ENCODE measurements around the gene POU6F2. TPM values are rescaled to one million over a fixed set of nuclear protein-coding genes. Genes with fewer than 3 reads are reported as not detected.
A peak's percentile ranks its signal among the peaks of the same experiment; 100 is the strongest.

POU6F2 gene
- total RNA-seq, 1 donor from 2014 or later: 7.9 TPM

- Mint-ChIP-seq H3K36me3 (ENCODE audit: low read depth) (no peaks in the 10 kb centered on the region), H3K27me3 (ENCODE audit: low read depth) (no peaks in the 10 kb centered on the region), H3K9me3 (no peaks in the 10 kb centered on the region), H3K27ac (ENCODE audit: unreplicated experiment) (peak overlapping the region; percentile 78), H3K4me3 (peak overlapping the region; percentile 97), H3K4me1 (peaks cover 8% of the 10 kb centered on the region)
- DNase-seq (ENCODE audit: low read depth, low spot score): no peak
- TF ChIP-seq CTCF (conservative IDR thresholded peaks at IDR 0.05): no peak
These were observed 436.0 kb downstream of the POU6F2 start for GRCh38 chr7:39413636-39414223.

DNA sequence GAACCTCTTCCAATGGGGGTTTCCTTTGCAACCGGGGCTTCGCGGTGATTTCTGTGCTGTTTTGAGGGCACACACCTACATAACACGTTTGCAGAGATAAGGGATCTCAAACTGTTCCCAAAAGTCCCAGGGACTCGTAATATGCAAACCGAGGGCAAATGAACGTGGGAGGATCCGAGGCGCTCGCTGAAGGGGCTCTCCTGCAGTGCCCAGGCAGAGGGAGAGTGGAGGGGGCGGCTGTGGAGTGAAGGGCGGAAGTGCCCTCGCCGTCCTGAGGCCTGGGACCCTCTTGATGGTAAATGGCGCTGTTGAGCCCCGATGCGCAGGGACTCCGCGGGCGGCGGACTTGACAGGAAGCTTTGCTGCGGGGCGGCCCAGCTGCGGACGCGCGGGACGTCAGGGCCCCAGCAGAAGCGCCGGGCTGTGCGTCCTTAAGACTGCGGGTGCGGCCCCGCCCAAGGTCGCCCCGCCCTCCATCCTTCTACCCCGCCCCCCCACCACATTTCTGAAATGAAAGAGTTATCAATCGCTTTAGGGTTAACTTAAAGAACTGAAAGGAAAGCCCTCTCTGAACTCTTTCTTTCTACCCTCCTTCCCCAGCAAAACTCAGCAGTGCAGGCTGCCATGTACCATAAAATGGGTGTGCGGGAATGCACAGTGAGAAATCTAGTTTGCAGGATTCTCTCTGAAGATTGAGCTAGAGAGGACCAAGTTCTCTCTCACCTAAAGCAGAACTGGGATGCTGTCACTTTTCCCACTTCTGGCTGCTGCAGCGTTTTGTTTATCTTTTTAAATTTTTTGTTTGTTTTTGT is 436.7 kb downstream of the POU6F2 start:
- peak overlapping the region; percentile 78 for H3K27ac Mint-ChIP-seq (ENCODE audit: unreplicated experiment)
- TF ChIP-seq CTCF (conservative IDR thresholded peaks at IDR 0.05): peak; percentile 49
- peaks cover 8% of the 10 kb centered on the region for H3K4me1 Mint-ChIP-seq
- no peaks in the 10 kb centered on the region for H3K27me3 Mint-ChIP-seq (ENCODE audit: low read depth)
- H3K4me3 Mint-ChIP-seq: peak overlapping the region; percentile 97
- H3K36me3 Mint-ChIP-seq (ENCODE audit: low read depth): no peaks in the 10 kb centered on the region
- H3K9me3 Mint-ChIP-seq: no peaks in the 10 kb centered on the region
- DNase-seq (ENCODE audit: low read depth, low spot score): peak; percentile 67

DNA sequence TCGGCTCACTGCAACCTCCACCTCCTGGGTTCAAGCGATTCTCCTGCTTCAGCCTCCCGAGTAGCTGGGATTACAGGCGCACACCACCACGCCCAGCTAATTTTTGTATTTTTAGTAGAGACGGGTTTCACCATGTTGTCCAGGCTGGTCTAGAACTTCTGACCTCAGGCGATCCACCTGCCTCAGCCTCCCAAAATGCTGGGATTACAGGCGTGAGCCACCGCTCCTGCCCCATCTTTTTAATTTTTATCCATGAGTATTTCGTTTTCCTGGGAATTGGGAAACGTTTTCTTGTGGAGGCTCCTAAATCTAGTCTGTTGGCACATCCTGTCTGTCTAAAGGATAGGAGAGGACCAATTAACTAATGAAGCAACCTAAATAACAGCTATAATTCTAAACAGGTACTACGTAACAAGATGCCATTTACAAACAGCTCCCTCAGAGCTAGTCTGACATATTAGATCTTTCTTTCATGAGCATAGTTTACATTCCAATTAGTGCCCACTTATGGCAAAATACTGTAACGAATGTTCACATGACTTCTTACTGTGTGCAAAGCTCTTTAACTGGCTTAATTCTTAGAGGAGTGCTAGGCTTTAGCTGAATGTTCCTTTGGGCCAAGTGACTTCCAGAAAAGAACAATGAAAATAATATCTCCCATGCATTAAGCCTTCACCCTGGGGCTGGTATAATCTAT is 437.5 kb downstream of the POU6F2 start:
- Mint-ChIP-seq H3K4me3 (peak overlapping the region; percentile 76), H3K4me1 (peaks cover 8% of the 10 kb centered on the region)

GRCh38 chr7:39416866-39417265 is 439.2 kb downstream of the POU6F2 start:
- Mint-ChIP-seq H3K27me3 (ENCODE audit: low read depth) (no peaks in the 10 kb centered on the region), H3K4me1 (peaks cover 8% of the 10 kb centered on the region), H3K4me3 (no peak overlapping the region), H3K27ac (ENCODE audit: unreplicated experiment) (no peak overlapping the region), H3K9me3 (no peaks in the 10 kb centered on the region), H3K36me3 (ENCODE audit: low read depth) (no peaks in the 10 kb centered on the region)
- no peak for DNase-seq (ENCODE audit: low read depth, low spot score)
- no peak for TF ChIP-seq CTCF (conservative IDR thresholded peaks at IDR 0.05)

More for the DNA sequence above, 437.5 kb downstream of the POU6F2 start:
- no peak for DNase-seq (ENCODE audit: low read depth, low spot score)
- no peaks in the 10 kb centered on the region for H3K36me3 Mint-ChIP-seq (ENCODE audit: low read depth)
- no peaks in the 10 kb centered on the region for H3K9me3 Mint-ChIP-seq
- no peak overlapping the region for H3K27ac Mint-ChIP-seq (ENCODE audit: unreplicated experiment)
- TF ChIP-seq CTCF (conservative IDR thresholded peaks at IDR 0.05): no peak
- no peaks in the 10 kb centered on the region for H3K27me3 Mint-ChIP-seq (ENCODE audit: low read depth)

DNA sequence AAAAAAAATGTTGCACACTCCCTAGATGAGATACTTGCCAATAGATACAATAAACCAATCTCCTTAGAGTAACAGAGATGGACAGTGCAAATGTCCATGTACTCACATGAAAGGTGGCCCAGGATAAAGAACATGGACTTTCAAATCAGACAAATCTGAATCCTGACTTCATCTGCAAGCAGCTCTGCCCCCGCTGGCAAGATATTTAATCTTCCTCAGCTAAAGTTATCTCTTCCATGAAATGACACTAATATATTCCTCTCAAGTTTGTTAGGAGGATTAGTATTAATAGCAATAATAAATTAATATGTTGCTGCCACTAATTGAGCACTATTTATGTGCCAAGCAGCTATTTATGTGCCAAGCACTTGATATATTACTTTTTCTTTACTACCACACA is 439.9 kb downstream of the POU6F2 start:
- TF ChIP-seq CTCF (conservative IDR thresholded peaks at IDR 0.05): peak; percentile 12
- Mint-ChIP-seq H3K9me3 (no peaks in the 10 kb centered on the region), H3K4me1 (peaks cover 8% of the 10 kb centered on the region), H3K36me3 (ENCODE audit: low read depth) (no peaks in the 10 kb centered on the region), H3K27ac (ENCODE audit: unreplicated experiment) (no peak overlapping the region), H3K27me3 (ENCODE audit: low read depth) (no peaks in the 10 kb centered on the region), H3K4me3 (peak overlapping the region; percentile 32)
- no peak for DNase-seq (ENCODE audit: low read depth, low spot score)
